ENCODE results near the gene OCRL.

The OCRL gene

DNA sequence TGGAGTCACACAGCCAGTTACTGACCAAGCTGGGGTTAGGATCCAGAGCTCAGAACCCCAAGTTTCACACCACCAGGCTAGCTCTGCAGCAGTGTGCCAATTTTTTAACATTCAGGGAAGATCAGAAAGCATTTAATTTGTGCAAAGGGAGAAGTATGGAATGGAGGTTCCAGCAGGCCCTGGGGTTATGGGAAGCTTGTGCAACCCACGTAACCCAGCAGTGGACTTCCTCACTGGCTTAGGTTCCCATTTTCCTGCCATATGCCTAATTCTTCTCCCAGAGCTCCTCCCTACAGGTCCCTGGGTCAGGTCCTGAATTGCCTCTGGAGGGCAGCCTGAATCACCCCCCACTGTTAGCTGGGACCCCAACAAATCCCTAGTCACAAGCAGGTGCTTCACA is 100.7 kb downstream of the OCRL start:
- POLR2A ChIA-PET: no interaction called here
- TF ChIP-seq, protein P1, sequence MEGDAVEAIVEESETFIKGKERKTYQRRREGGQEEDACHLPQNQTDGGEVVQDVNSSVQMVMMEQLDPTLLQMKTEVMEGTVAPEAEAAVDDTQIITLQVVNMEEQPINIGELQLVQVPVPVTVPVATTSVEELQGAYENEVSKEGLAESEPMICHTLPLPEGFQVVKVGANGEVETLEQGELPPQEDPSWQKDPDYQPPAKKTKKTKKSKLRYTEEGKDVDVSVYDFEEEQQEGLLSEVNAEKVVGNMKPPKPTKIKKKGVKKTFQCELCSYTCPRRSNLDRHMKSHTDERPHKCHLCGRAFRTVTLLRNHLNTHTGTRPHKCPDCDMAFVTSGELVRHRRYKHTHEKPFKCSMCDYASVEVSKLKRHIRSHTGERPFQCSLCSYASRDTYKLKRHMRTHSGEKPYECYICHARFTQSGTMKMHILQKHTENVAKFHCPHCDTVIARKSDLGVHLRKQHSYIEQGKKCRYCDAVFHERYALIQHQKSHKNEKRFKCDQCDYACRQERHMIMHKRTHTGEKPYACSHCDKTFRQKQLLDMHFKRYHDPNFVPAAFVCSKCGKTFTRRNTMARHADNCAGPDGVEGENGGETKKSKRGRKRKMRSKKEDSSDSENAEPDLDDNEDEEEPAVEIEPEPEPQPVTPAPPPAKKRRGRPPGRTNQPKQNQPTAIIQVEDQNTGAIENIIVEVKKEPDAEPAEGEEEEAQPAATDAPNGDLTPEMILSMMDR (IDR thresholded peaks at IDR 0.05; ENCODE audit: control extremely low read depth, extremely low read depth, low read depth, missing control alignments): no peak
- CTCF ChIA-PET: interaction anchor here (0.9 to 3.3 kb wide), 6 partner anchors 10 to 420 kb away, joined by 3 to 12 read pairs (median 4); no protein-coding TSS in a partner anchor
- DNase-seq (ENCODE audit: extremely low spot score): no peak

DNA sequence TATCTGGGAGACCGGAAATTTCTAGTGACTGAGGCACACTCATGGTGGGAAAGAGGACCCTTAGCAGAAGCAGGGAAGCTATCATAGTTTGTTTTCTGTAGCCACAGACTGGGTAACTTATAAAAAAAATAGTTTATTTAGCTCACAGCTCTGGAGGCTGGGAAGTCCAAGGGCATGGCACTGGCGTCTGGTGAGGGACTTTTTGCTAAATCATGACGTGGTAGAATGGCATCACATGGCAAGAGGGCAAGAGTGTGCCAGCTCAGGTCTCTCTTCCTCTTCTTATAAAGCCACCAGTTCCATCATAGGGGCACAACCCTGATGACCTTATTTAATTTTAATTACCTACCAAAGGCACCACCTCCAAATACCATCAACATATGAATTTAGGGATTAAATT is 101.4 kb downstream of the OCRL start:
- ChIA-PET POLR2A (no interaction called here), CTCF (interaction anchor here (1.1 to 3.3 kb wide), 5 partner anchors 9 to 419 kb away, joined by 3 to 12 read pairs (median 4); no protein-coding TSS in a partner anchor)
- no peak for DNase-seq (ENCODE audit: extremely low spot score)
- TF ChIP-seq, protein P1 (IDR thresholded peaks at IDR 0.05; ENCODE audit: control extremely low read depth, extremely low read depth, low read depth, missing control alignments): no peak

DNA sequence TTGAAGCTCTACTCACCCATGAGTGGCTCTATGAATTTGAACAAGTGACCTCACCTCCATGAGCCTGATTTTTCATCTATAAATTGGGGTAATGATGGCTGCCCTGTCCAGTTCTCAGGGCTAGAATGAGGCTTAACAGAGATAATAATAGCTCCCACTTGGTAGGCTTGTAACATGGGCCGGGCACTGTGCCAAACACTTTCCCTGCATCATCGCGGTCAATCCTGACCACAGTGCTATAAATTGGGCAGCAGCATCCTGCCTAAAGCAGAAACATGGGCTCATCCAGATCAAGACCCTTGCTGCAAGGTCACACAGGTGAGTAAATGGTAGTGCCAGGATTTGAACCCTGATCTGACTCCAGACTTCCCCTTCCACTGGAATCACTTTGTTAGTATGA is 101.9 kb downstream of the OCRL start:
- POLR2A ChIA-PET: no interaction called here
- DNase-seq (ENCODE audit: extremely low spot score): no peak
- TF ChIP-seq, protein P1 (IDR thresholded peaks at IDR 0.05; ENCODE audit: control extremely low read depth, extremely low read depth, low read depth, missing control alignments): no peak
- CTCF ChIA-PET: interaction anchor here (1.1 to 3.3 kb wide), 3 partner anchors 84 to 419 kb away, joined by 3 to 12 read pairs (median 8); no protein-coding TSS in a partner anchor

Measured in GM10248 (cell line).